PFSK-1 (cell line): ENCODE measurements around the gene DNAJB1.

Source experiments
- POLR2AphosphoS5 ChIP-seq: IDR thresholded peaks from 2 replicates; pipeline ENCODE4 v1.6.1; 2012; ENCODE audit warnings: low read depth, mild to moderate bottlenecking, control low read depth, low read length, moderate library complexity
- REST ChIP-seq, 2 experiments: IDR thresholded peaks; 2 replicates each; pipeline versions ENCODE4 v1.6.1 to v1.8.0; 2011 to 2012; ENCODE audit warnings: low read depth in 2 of 2, low read length in 2 of 2, control low read depth in 1 of 2, inconsistent platforms in 1 of 2, mild to moderate bottlenecking in 1 of 2, moderate library complexity in 1 of 2; ENCODE audit not compliant: insufficient read depth in 1 of 2
- SIN3A ChIP-seq: IDR thresholded peaks from 2 replicates; pipeline ENCODE4 v1.6.1; 2012; ENCODE audit warnings: mild to moderate bottlenecking, low read length, moderate library complexity, borderline replicate concordance; ENCODE audit not compliant: insufficient read depth
- TAF1 ChIP-seq: IDR thresholded peaks from 2 replicates; pipeline ENCODE4 v1.6.1; 2012; ENCODE audit warnings: low read length, control low read depth, borderline replicate concordance; ENCODE audit not compliant: insufficient read depth

- no peak for TF ChIP-seq POLR2AphosphoS5
- no peak for TF ChIP-seq SIN3A
- TF ChIP-seq REST (IDR thresholded peaks at IDR 0.05; ENCODE audit: insufficient read depth in 1 of 2, low read depth in 2 of 2, low read length in 2 of 2): no peak
- TF ChIP-seq TAF1: no peak
Measured at GRCh38 chr19:14473073-14473977, 44.9 kb downstream of the DNAJB1 start.
